ENCODE measurements around the gene NEK3.
"Not testable (repeated sequence)": the region's sequence is repeated elsewhere in the genome, so short reads cannot be mapped to it uniquely, and the experiment has no call there.

Gene NEK3

DNA sequence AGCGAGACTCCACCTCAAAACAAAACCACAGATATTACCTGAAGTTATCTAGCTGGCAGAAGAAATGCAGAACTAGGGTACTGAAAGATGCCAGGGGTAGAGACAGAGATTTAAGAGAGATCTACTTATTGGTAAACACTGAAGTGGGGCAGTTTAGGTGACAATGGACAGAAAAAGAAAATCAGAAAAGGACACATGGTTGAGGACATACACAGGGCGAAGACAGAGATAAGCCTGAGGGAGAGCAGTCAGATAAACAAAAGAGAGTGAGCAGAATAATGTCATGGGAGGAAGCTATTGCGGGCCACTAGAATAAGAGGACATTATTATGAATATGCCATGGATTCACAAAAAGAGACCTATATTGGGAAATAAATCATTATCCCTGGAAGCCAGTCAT lies 33.9 kb downstream of the NEK3 start:
- DNase-seq (ENCODE audit: low spot score), result no peak

DNA sequence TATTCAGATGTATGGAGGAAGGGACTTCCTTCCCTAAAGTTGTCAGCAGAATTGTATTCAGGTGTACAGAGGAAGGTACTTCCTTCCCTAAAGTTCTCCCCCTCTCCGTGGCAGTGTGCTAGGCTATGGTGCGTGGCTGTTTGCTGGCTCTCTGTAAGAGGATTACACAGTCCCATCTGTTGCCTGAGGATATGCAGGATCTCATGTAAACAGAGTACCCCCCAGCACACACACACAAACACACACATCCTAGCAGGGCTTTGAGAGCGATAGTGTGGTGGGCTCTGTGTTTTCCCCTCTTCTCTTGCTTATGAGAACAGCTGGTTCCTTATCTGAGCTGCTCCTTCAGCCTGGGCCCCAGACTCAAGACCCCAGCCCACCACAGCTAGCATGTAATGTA lies 40.8 kb downstream of the NEK3 start:
- no peak for DNase-seq (ENCODE audit: low spot score)

DNA sequence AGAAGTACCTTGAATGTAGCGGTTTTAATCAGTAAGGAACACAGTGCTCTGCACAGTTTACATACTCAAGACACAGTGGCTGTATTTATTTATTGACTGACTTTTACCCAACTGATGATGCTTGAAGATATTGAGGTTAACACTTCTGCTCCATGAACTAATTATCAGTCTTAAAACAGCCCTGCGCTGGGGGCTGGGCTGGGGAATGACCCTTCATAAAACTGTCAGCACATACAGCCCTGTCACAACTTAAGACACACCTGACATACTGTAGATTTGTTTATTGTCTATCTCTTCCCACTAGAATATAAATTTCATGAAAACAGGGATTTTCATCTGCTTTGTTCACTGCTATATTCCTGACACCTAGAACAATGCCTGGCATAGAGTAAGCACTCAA lies 41.3 kb downstream of the NEK3 start:
- no peak for DNase-seq (ENCODE audit: low spot score)

DNA sequence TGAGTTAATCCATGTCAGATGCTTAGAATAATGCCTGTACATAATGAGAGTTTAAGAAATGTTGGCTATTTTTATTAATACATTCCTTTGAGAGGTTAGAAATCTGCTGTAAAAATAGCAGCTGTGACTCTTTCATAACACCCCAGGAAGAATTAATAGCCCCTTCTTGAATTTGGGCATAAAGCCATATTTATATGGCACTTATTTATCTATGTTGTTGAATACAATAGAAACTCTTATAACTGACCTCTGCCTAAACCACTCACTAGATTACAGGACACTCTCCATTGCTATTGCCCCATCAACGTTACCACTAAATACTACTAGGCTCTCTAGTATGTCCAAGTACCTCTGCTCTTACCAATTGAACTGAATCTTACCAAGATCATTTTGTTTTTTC lies 46.8 kb downstream of the NEK3 start:
- no peak for DNase-seq (ENCODE audit: low spot score)

DNA sequence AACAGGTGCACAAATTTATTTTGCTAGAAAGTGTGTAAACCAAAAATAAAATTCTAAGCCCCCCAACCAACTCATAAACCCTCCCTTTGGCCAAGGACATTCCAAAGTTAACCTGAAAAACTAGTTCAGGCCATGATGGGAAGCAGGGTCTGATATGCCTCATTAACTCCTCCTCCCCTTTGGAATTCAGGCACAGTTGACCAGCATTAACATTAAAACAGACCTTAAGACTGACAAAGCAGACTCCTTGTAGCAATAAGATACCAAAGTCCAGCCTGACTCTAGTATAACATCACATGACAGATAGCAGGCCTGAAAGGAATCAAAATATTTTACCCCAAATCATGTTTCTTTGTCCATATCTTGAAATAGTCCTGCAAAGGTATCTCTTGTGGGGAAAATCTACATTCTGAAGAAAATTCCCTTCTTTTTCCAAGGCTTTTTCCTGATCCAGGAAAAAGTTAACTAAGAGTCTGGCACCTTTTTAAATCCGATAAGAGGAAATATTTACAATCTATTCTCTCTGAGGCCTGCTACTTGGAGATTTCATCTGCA lies 50.2 kb downstream of the NEK3 start:
- DNase-seq (ENCODE audit: low spot score), result no peak

DNA sequence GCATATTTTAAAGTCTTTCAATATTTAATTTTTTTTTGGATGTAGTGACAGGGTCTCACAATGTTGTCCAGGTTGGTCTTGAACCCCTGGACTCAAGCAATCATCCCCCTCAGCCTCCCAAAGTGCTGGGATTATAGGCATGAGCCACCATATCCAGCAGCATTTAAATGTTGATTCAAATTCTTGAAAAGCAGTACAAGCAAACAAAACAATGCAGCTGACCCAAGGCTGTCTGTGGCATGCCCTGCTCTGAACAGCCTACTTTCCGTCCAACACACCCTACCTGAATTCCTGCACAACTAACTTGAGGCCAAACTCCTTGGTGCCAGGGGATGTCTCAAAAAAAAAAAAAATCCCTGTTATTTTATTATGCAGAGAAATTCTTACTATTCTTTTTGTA lies 53.6 kb downstream of the NEK3 start:
- no peak for DNase-seq (ENCODE audit: low spot score)

DNA sequence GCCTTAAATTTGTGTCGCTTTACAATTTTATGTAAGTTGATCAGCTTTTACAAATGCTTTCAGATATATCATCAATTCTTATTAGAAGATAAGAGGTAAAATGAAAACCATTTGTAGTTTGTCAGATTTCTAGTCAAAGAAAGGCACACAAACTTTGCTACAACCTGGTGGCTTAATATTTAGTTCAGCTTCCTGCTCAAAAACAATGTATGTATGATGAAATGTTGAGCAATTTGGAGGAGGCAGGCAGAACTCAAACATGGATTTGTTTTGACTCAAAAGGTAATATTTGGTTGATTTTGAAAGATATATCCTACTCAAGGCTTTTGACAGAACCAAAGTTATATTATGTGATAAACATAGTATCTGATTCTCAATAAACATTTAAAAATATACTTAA lies 54.8 kb downstream of the NEK3 start:
- no peak for DNase-seq (ENCODE audit: low spot score)

DNA sequence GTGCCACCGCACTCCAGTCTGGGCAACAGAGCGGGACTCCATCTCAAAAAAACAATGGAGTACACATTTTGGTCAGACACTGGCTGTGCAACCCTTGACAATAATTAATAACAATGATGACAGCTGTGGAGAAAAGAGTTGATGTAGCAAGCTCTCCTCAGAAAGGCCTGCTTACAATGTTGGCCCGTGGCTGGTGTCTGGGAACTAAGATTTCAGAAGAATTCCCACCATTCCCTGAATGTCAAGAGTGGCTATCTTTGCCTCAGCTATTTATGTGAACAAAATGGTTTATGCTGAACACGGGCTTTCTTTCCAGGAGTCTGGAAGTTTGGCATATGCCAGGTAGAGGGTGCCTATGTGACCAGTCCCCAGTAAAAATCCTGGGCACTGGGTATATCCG lies 56.0 kb downstream of the NEK3 start:
- DNase-seq (ENCODE audit: low spot score), result no peak

DNA sequence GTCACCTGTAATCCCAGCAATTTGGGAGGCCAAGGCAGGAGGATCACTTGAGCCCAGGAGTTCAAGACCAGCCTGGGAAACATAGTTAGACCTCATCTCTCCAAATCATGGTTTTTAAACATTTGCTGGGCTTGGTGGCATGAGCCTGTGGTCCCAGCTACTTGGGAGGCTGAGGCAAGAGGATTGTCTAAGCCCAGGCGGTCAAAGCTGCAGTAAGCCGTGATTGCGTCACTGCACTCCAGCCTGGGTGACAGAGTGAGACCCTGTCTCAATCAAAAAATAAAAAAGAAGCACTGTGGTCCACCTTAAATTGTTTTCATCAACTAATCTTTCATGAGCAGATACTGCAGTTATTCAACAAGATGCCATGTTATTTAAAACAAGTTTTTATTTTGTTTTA lies 57.0 kb downstream of the NEK3 start:
- DNase-seq (ENCODE audit: low spot score), result not testable (repeated sequence)

DNA sequence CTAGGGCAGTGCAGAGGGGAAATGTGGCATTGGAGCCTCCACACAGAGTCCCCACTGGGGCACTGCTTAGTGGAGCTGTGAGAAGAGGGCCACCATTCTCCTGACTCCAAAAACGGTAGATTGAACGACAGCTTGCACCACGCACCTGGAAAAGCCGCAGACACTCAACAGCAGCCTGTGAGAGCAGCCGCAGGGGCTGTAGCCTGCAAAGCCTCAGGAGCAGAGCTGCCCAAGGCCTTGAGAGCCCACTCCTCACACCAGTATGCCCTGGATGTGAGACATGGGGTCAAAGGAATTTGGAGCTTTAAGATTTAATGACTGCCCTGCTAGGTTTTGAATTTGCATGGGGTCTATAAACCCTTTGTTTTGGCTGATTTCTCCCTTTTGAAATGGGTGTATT lies 62.2 kb downstream of the NEK3 start:
- no peak for DNase-seq (ENCODE audit: low spot score)

DNA sequence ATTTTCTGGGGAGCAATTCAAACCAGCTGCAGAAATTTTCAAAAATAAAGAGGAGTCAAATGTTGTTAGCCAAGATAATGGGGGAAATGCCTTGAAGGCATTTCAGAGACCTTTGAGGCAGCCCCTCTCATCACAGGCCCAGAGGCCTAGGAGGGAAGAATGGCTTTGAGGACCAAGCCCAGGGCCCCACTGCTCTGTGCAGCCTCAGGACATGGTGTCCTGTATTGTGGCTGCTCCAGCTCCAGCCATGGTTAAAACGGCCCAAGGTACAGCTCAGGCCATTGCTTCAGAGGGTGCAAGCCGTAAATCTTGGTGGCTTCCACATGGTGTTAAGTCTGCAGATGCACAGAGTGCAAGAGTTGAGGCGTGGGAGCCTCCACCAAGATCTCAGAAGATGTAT lies 62.6 kb downstream of the NEK3 start:
- DNase-seq (ENCODE audit: low spot score), result no peak

DNA sequence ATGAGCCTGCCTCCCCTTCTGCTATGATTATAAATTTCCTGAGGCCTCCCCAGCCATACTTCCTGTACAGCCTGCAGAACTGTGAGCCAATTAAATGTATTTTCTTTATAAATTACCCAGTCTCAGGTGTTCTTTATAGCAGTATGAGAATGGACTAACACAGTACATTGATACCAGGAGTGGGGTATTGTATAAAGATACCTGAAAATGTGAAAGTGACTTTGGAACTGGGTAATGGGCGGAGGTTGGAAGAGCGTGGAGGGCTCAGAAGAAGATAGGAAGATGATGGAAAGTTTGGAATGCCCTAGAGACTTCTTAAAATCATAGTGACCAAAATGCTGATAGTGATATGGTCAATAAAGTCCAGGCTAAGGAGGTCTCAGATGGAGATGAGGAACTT lies 63.3 kb downstream of the NEK3 start:
- no peak for DNase-seq (ENCODE audit: low spot score)

DNA sequence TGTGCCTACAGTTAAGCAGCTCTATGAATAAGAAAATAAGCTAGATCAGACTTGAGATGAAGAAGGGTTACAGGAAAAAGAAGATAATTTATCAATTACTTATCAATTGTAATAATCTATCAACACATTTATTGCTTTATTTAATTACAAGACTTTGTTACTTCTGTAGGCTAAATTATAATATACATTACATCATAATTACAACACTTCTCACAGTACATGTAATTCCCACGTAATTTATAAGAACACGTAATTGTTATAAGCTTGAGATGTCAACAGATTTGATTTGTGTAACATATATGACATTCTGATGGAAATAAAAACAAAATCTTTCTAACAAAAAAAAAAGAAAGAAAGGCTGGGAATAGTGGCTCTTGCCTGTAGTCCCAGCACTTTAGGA lies 67.3 kb downstream of the NEK3 start:
- DNase-seq (ENCODE audit: low spot score), result no peak

DNA sequence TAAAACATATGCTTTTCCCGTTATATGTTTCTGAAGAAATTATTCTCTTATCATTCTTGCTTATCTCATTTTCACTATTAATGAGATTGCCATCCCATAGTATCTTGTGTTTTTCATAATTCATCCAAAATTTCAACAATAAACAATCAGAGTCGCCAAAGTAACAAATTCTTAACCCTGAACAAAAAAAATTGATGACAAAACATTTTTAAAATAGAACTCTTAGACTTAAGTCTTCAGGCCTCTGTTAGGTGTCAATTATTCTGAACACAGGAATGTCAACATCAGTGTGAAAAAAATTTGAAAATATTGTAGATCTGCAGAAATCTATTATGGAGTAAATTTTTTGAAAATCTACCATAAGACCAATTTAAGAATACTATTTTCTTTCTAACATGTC lies 67.9 kb downstream of the NEK3 start:
- DNase-seq (ENCODE audit: low spot score), result no peak

DNA sequence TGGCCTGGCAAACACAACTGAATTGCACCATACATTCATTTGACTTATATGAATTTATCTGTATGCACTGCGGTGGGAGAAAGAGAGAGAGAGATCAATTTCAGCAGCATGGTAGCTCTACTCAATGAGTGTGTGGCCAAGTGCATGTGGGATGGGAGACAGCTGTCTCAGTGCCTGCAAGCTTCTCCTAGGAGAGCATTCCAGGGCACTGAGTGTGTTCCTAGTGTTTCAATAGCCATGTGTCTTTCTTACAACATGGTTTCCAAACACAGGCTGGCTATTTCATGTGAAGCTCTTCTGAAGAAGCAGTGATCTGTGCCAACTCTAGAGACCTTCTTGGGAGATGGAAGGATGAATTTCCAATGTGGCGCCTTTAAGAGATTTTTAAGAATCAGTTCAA lies 74.0 kb downstream of the NEK3 start:
- no peak for DNase-seq (ENCODE audit: low spot score)

DNA sequence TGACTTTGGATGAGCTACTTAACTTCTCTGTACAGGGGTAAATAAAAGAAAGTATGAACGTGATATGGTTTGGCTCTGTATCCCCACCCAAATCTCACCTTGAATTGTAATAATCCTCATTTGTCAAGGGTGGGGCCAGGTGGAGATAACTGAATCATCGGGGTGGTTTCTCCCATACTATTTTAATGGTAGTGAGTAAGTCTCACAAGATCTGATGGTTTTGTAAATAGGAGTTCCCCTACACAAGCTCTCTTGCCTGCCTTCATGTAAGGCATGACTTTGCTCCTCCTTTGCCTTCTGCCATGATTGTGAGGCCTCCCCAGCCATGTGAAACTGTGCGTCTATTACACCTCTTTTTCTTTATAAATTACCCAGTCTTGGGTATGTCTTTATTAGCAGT lies 74.4 kb downstream of the NEK3 start:
- DNase-seq (ENCODE audit: low spot score), result not testable (repeated sequence)
